ENCODE data around the gene AP1AR. TPM values are rescaled to one million over a fixed set of nuclear protein-coding genes. Genes with fewer than 3 reads are reported as not detected.
A peak's percentile ranks its signal among the peaks of the same experiment; 100 is the strongest.

Gene AP1AR
- total and polyA plus RNA-seq, 11 donors = 3.7 to 17.3 (median 9.2) TPM

GRCh38 chr4:112315446-112315845 lies 83.9 kb downstream of the AP1AR start:
- H3K27ac ChIP-seq = peak overlapping the region in 1 of 12 donors; percentile 61
- intact Hi-C loops (cut with DNase I) = no loop called here
- peaks cover 0 to 53% (median 0%) of the 10 kb centered on the region in 12 donors for H3K4me1 ChIP-seq
- ATAC-seq (peak in 3 of 4 donors; percentile 26 to 68 (median 28)), DNase-seq (no peak)
- no peaks in the 10 kb centered on the region for H3K27me3 ChIP-seq
- H3K9me3 ChIP-seq = no peaks in the 10 kb centered on the region
- H3K36me3 ChIP-seq = peaks cover 0 to 4% (median 0%) of the 10 kb centered on the region in 9 donors
- peak overlapping the region in 1 of 12 donors; percentile 0 for H3K4me3 ChIP-seq
- TF ChIP-seq POLR2A (IDR thresholded peaks at IDR 0.05) = no peak
- no peak for TF ChIP-seq CTCF (IDR thresholded peaks at IDR 0.05)
- WGBS, 4 donors = 57 to 78% (median 69%) methylated on average over 3 of the region's 3 CpGs

GRCh38 chr4:112316360-112316759 lies 84.8 kb downstream of the AP1AR start:
- Histone ChIP-seq H3K9me3 (no peaks in the 10 kb centered on the region), H3K4me3 (no peak overlapping the region), H3K36me3 (peaks cover 0 to 4% (median 0%) of the 10 kb centered on the region in 9 donors), H3K4me1 (peaks cover 0 to 53% (median 0%) of the 10 kb centered on the region in 12 donors), H3K27me3 (no peaks in the 10 kb centered on the region), H3K27ac (peak overlapping the region in 1 of 12 donors; percentile 61)
- WGBS, 4 donors = 62 to 81% (median 69%) methylated on average over 2 of the region's 2 CpGs
- intact Hi-C loops (cut with DNase I) = no loop called here
- DNase-seq (no peak), ATAC-seq (peak in 1 of 4 donors; percentile 69)
- TF ChIP-seq POLR2A (IDR thresholded peaks at IDR 0.05) (no peak), CTCF (IDR thresholded peaks at IDR 0.05) (no peak)

DNA sequence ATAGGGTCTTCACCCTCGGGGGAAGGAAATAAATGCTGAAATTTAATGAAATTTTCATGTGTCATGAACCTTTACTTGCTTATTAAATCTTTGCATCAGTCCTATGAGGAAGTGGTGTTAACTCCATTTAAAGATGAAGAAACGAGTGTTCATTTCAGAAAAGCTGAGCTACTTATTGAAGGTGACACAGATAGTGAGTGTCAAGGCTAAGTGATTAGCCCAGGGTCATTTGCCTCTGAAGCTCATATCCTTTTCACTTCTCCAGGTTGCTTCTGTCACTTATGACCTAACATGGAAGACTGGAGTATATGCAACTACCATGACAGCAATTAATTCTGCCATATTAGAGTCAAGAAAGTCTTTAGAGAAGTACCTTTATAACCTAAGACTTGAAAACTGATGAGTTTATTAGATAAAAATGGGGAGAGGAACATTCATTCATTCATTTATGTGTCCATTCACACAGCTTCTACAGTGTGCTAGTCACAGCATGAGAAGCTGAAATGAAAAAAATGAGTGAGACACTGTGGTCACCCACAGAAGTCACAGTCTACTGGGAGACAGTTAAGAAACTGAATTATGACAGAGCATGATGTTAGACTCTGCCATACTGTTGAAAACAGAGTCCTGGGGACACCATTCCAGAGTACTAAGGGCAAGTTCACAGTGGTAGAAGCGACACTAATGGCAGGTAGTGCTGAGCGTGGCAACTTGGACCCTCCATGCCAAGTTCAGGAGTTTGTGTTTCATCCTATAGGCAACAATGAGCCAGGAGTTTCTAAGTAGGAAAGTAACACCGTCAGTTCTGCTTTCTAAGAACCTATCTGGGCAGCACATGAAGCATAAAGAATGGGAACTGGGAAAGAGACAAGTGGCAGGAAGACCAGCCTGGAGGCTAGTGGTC lies 86.9 kb downstream of the AP1AR start:
- intact Hi-C loops (cut with DNase I) = no loop called here
- peaks cover 0 to 4% (median 0%) of the 10 kb centered on the region in 9 donors for H3K36me3 ChIP-seq
- no peak overlapping the region for H3K27ac ChIP-seq
- TF ChIP-seq POLR2A (IDR thresholded peaks at IDR 0.05) = no peak
- H3K27me3 ChIP-seq = no peaks in the 10 kb centered on the region
- DNase-seq = no peak
- ATAC-seq = no peak
- peaks cover 0 to 45% (median 0%) of the 10 kb centered on the region in 12 donors for H3K4me1 ChIP-seq
- H3K9me3 ChIP-seq = no peaks in the 10 kb centered on the region
- H3K4me3 ChIP-seq = no peak overlapping the region
- WGBS, 4 donors = 86 to 90% (median 88%) methylated on average over 5 of the region's 5 CpGs

Other genes starting within 250 kb of the AP1AR start
- gene FAM241A, start 86.3 kb upstream of the AP1AR start, total RNA-seq = 10 to 100 TPM in 1 of 9 donors, 1 to 10 TPM in 8; 5.4 to 10.3 (median 8.5) TPM
- 1 to 10 TPM; 5.3 to 5.8 TPM for gene FAM241A, start 86.3 kb upstream of the AP1AR start, polyA plus RNA-seq
- 10 to 100 TPM in 6 of 9 donors, 1 to 10 TPM in 3; 3.9 to 21.3 (median 14.6) TPM for gene TIFA, start 54.1 kb downstream of the AP1AR start, total RNA-seq
- 1 to 10 TPM; 3.3 to 6.2 TPM for gene TIFA, start 54.1 kb downstream of the AP1AR start, polyA plus RNA-seq
- 10 to 100 TPM in 2 of 9 donors, 1 to 10 TPM in 7; 2.2 to 21.7 (median 3.4) TPM for gene ALPK1, start 65.6 kb downstream of the AP1AR start, total RNA-seq
- 1 to 10 TPM; 1.3 to 2.6 TPM for gene ALPK1, start 65.6 kb downstream of the AP1AR start, polyA plus RNA-seq

Measured in heart left ventricle (tissue), 16 donors.